Hematopoietic multipotent progenitor cell treated with erythropoietin and hydrocortisone succinate and interleukin-3 and kit ligand, for 15 days (in vitro differentiated cells): ENCODE results near the gene USP9Y.
"Not testable (repeated sequence)": the region's sequence is repeated elsewhere in the genome, so short reads cannot be mapped to it uniquely, and the experiment has no call there.

Experiments
- DNase-seq: peaks from one replicate; pipeline ENCODE4 v3.0.0-alpha.2; 2015; ENCODE audit warnings: low spot score

Gene USP9Y, protein sequence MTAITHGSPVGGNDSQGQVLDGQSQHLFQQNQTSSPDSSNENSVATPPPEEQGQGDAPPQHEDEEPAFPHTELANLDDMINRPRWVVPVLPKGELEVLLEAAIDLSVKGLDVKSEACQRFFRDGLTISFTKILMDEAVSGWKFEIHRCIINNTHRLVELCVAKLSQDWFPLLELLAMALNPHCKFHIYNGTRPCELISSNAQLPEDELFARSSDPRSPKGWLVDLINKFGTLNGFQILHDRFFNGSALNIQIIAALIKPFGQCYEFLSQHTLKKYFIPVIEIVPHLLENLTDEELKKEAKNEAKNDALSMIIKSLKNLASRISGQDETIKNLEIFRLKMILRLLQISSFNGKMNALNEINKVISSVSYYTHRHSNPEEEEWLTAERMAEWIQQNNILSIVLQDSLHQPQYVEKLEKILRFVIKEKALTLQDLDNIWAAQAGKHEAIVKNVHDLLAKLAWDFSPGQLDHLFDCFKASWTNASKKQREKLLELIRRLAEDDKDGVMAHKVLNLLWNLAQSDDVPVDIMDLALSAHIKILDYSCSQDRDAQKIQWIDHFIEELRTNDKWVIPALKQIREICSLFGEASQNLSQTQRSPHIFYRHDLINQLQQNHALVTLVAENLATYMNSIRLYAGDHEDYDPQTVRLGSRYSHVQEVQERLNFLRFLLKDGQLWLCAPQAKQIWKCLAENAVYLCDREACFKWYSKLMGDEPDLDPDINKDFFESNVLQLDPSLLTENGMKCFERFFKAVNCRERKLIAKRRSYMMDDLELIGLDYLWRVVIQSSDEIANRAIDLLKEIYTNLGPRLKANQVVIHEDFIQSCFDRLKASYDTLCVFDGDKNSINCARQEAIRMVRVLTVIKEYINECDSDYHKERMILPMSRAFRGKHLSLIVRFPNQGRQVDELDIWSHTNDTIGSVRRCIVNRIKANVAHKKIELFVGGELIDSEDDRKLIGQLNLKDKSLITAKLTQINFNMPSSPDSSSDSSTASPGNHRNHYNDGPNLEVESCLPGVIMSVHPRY (N-terminal part only)

DNA sequence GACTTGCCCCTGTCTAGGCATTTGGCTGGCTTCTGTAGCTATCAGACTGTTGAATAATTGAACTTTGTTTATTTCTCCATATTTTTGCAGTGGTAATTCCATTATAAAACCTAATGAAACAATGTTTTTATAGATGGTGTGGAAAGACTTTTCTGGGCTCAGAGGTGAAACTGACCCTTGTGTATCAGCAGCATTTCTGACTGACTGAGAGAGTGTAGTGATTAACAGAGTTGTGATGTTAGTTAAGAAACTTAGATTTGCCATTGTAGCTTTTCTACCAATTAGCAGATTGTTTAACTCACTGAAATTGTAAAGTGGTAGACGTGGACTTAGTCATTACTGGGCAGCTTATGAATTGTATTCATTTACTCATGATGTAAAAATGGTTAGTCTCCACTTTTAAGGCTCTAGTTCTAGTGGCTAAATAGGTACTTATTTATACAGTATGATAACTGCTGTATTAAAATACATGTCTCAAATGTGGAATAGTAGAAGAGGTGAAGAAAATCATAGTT, at the start of gene USP9Y:
Gene USP9Y (plus strand): TSS at position 51 of the 515 bp plus-strand sequence. CDS start 8,217 bp downstream, outside the sequence.
- no peak for DNase-seq

DNA sequence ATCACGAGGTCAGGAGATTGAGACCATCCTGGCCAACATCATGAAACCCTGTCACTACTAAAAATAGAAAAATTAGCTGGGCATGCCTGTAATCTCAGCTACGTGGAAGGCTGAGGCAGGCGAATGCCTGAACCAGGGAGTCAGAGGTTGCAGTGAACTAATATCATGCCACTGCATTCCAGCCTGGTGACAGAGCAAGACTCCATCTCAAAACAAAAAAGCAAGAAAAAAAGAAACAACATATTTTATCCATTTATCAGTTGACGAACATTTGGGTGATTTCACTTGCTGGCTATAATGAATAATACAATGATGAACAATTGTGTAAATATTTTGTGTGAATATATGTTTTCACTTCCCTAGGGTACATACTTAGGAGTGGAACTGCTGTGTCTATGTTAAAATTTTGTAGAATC, 49.4 kb upstream of the USP9Y start:
- DNase-seq, result no peak

DNA sequence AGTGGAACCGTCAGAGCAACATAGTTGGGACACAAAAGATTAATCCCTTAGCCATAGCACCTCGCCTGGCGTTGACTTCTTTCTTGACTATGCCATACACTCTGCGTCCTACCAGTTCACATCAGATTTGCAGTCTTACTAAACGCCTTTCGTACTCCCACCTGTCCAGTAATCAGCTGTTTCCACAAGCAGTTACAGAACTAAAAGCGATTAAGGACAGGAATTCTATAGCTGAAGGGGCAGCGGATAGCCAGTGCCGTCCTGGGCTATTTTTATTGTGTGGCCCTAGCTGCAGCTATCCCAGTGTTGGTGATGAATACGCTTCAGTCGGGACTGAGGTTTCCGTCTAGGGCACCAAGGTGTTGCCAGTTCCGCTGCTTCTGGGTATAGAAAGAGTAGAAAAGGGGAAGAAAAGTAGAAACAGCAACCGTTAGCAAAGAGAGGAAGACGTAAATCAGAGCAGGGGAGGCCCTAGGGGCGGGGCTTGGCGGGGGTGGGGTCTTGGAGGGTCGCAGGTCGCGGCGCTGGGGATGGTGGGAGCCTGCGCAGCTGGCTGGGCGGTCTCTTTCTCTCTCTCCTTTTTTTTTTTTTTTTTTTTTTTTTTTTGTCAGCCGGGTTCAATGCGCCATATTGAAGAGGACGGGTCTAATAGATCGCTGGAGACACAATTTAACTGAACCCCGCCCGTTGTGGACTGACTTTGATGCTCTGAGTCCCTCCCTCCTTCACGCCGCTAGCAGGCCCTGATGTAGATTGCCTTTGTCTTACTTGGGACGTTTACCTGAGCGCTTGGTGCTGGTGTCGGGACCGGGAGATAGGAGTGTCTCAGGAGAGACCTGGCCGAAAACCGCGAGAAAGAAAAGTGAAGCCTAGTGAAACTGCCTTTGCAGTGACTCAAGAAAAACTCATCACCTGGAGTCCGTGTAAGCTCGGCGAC, 39.0 kb upstream of the USP9Y start:
- no peak for DNase-seq

DNA sequence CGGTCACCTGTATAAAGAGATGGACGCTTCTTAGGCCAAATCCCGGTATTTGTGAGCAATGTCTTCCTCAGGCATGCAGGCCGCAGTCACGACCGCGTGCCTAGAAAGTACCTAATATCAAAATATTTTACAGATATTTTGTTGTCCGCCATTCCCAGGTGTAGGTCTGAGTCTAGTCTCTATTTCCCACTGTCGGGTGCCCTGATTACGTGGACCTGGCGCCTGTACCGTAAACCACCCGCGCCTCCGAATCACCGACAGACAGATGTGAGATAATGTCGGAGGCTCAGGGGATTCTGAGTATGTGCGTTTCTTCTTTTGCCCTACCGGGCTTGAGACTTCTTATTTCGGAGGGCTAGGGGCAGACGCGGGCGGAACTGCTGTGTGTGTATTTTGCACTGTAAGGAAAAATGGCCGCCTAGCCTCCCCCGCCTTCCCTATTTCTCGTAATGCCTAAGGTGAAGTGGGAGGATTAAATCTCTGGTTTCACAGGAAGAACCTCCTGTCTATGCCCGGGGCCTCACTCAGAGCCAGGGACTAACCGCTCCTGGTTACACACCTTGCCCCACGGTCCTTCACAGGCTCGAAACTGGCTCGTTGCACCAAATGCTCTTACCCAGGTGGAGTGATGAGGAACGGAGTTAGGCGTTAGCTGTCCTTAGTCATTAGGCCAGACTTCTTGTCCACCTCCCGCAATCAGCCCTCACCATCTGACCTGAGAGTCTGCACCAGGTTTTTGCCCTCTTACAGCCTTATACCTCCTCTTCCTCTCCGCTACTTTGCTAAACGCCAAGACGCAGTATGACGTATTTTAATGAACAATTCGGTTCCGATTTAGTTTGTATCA, 38.1 kb upstream of the USP9Y start:
- DNase-seq, result no peak

DNA sequence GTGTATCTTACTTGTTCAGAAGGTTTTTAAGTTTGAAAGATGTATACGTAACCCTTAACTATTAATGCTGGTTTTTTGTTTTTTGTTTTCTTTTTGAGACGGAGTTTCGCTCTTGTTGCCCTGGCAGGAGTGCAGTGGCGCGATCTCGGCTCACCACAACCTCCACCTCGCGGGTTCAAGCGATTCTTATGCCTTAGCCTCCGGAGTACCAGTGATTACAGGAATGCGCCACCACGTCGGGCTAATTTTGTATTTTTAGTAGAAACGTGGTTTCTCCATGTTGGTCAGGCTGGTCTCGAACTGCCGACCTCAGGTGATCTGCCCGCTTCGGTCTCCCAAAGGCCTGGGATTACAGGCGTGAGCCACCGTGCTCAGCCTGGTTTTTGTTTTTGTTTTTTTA, 37.2 kb upstream of the USP9Y start:
- DNase-seq, result not testable (repeated sequence)

DNA sequence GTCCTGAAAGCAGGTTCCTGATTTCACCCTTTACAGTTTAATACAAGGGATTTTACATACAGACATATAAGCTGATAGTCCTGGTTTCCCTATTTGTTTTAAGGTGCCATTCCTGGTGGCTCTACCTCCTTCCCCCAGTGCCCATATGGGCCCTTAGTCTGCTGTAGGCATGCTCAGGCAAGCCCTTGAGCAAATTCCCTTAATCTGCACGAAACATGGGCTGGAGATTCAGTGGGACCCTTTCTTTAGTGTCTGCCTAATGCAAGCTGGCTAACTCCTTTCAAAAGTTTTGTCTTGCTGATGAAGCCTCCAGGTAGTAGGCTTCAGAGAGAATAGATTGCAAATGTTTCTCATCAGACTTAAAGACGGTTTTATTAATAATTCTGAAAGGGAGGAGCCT, 22.9 kb upstream of the USP9Y start:
- no peak for DNase-seq

DNA sequence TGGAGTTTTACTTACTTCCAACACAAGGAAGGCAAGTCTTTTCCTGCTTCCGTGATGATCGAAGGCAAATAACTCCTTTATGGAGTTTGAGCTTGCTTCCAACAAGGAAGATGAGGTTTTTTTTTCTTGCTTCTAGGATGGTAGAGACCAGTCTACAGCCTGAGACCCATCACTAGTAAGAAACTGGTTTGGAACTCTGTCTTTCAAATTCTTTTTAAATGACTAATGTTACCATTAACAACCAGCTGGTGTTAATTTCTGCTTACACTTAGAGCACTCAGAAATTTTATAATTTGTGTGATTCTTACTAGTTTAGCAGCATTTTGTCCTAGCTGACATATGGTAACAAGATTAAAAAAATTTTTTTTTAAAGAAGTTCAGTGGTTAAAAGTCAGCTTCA, 19.5 kb upstream of the USP9Y start:
- no peak for DNase-seq

DNA sequence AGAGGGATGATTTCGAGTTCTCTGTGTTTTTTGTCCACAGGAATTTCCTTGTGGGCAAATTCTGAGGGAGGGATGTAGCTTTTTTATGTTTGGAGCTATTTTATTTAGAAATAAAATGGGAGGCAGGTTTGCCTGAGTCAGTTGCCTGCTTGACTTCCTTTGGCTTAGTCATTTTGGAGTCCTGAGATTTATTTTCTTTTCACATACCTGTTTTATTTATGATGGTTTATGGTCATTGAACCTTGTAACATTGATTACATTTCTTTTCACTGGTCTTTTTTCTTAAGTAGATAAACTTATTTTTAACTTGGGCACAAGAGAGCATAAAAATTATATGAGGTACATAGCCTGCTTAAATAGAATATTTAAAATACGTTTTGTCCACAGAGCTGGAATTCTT, 12.7 kb upstream of the USP9Y start:
- no peak for DNase-seq

DNA sequence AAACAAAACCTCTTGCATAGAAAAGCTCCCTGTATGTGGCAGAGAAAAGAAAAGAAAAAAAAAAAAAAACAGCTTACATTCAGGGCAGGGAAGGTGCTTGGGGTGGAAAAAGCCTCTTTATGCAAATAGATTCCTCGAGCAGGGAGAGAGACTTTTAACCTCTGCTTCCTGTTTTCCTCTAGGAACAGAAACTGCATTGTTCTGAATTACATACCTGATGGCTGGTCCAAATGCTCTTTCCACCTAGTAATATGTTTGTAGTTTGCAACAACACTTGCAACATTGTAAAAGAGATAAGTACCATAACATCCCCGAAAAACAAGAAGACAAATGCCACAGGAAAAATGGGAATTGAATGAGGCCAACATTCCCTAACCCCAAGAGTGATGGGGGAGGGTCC, 944 bp upstream of the USP9Y start:
- no peak for DNase-seq

DNA sequence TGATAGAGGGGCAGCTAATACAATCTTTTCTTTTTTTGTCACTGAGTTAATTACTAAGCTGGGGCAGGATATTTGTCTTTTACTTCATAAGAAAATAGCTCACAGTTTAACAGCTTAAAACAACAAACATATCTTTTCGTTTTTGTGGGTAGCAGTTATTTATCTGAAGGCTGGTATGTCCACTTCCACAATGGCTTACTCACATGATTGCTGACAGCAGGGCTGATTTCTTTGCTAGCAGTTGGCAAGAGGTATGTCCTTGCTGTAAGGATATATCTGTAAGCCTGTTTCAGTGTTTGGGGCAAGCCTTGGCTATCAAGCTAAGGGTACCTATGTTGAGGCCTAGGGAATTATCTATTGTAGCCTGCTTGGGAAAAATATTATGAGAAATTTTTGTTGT, 1.1 kb downstream of the USP9Y start:
- DNase-seq, result no peak

DNA sequence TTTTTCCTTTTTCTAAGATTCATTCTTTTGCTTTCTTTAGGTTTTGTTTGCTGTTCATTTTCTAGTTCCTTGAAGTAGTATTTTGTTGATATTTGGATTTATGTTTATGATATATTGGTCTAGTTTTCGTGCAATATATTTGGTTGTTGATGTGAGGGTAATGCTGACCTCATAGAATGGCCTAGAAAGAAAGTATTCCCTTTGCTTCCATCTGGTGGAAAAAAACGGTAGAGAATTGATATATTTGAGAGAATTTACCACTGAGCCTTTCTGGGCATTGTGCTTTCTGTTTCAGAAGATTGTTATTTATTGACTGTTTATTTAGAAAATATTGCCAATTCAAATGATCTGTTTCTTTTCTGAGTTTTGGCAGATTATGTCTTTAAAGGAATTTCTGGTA, 9.4 kb downstream of the USP9Y start:
- DNase-seq, result no peak

DNA sequence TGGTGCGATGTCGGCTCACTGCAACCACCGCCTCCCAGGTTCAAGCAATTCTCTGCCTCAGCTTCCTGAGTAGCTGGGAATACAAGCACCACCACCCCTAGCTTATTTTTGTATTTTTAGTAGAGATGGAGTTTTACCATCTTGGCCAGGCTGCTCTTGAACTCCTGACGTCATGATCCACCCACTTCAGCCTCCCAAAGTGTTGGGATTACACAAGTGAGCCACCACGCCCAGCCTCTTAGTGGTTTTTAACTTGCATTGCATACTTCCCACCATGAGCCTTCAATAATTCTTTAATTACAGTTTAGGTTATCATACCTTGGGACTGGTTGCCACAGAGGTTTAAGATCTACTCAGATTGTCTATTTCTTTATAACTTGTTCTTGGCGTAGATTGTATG, 14.3 kb downstream of the USP9Y start:
- no peak for DNase-seq

DNA sequence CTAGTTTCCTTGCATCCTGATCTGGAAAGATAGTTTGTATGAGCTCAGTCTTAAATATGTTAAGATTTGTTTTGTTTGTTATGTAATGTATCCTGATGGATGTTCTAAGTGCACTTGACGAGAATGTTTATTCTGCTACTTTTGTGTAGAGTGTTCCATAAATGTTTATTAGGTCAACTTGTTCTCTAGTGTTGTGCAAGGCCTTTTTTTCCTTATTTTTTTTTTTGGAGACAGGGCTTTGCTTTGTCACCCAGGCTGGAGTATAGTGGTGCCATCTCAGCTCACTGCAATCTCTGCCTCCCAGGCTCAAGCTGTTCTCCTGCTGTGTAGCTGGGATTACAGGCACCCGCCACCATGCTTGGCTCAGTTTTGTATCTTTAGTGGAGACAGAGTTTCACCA, 28.7 kb downstream of the USP9Y start:
- DNase-seq, result no peak

DNA sequence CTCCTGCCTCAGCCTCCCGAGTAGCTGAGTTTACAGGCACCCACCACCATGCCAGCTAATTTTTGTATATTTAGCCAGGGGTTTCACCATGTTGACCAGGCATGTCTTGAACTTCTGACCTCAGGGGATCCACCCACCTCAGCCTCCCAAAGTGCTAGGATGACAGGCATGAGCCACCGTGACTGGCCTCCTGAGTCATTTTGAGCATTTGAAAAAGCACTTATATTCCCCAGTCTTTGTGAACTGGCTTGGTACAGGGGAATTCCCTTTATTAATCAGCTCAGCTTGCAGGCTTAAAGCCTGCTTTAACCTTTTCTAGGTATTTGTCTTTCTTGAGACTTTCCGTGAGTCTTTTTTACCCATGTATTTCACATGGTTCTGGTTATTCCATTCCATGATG, 32.6 kb downstream of the USP9Y start:
- no peak for DNase-seq

DNA sequence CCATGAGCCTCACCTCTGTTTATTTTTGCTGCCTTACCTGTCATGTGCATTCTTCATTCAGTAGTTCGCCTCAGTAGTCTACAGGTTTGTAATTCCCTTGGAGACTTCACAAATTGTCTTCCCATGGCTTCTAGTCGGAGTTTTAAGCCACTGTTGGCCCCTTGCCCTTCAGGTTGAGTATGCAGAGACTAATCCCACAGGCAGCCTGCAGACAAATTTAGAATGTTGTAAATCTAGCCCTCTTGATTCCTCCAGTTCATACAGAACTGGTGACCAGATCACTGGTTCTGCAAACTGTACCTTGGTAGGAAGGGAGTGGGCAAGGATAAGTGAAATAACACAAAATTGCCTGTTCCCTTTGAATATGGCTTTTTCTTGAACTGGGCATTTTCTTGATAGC, 33.0 kb downstream of the USP9Y start:
- no peak for DNase-seq

DNA sequence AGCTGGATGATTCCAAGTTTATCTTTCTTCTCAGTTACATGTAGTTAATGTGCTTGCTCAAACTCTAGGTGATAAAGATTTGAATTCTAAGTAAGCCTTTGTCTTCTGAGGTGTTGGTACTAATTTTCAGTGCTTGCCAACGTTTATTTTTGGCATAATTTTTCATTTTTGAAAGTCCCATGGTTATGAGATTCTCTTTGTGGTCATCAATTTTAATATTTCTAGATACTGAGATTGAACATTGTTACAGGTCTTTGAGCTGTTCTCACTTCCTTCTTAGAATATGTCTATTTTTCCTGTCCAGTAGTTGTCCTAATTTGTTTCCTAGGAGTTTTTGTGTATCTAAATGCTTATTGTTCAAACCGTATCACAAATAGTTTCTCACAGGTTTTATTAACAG, 40.4 kb downstream of the USP9Y start:
- DNase-seq, result no peak

DNA sequence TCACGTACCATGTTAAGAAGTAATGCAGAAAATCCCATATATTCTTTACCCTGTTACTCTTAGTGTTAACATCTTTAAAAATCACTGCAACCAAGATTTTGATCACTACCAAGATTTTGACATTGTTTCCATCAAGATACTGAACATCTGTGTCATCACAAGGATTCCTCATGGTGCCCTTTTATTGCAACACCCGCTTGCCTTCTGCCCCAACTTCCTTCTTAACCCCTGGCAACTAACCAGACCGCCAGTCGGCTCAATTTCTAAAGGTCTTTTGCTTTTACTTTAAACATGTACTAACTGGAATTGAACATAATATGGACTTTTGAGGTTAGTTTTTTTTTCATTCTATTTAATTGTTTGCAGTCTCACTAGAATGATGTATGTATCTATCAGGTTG, 41.7 kb downstream of the USP9Y start:
- DNase-seq, result no peak

DNA sequence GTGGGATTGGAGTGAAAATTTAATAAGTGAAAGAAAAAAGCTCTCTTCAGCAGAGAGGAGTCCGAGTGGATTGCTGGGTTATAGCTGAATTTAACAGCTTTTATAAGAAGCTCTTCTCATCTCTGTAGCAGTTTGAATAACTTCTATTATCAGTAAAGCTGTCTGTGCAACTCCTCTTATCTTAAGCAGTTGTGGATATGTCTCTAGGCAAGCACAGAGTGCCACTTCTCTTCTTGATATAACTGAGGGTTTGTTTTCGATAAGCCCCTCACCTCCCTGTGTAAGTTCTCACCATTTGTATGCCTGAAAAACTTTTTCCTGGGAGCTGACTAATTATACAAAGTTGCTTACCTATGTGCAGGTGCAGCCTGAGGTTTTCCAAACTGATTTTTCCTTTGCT, 43.1 kb downstream of the USP9Y start:
- no peak for DNase-seq

DNA sequence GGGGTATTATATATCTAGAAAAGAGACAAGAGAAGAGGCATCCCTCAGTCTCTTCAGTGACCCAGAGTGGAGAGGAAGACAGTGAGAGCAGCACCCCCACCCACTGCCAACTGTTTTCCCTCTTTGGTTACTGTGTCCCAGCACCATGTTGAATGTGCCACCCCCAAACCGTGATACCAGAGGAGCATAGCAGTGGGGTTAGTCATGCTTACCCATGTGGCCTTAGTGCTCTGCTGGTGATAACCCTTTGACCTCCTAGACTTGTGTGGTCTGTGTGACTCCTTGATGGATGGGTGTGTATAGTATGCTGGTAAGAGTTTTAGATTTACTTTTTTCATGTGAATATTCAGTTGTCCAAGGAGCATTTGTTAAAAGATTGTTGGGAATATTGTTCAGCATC, 48.3 kb downstream of the USP9Y start:
- DNase-seq, result no peak

DNA sequence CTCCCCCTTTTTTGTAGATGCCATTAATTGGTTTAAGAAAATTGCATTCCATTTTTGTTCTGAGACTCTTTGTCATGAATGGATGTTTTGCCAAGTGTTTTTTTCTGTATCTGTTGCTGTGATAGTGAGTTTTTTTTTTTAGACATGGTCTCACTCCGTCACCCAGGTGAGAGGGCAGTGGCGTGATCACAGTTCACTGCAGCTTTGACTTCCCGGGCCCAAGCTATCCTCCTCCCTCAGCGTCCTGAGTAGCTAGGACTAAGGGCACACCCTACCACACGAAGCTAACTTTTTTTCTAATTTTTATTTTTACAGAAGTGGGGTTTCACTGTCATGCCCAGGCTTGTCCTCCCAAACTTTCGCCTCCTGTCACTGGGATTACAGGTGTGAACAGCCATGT, 51.8 kb downstream of the USP9Y start:
- no peak for DNase-seq

DNA sequence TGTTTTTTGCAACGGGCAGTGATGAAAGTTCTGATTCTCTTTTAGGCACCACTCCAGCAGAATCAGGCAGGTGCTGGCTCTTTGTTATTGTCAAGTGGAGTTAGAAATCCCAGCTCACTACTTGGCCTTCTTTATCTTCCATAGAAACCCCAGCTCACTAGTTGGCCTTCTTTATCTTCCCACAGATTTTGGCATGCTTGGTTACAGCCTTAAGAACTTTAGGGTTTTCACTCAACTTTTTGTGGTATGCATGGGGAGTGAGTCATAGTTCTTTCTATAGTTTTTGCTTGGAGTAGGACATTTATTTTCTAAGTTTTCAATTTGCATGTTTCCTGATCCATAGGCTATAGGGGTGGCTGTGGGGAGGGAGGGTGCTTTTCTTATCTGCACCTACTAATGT, 55.0 kb downstream of the USP9Y start:
- no peak for DNase-seq
